AML-193 (cell line): ENCODE data around the gene PINK1.
A peak's percentile ranks its signal among the peaks of the same experiment; 100 is the strongest.

Source experiments
- DNase-seq, 2 experiments: peaks; one replicate each; lab custom pipeline; 2025; lab: John Stamatoyannopoulos, UW

Gene PINK1

GRCh38 chr1:20610970-20611369, 22.3 kb upstream of the PINK1 start:
- DNase-seq, result no peak

GRCh38 chr1:20611652-20612051, 21.6 kb upstream of the PINK1 start:
- no peak for DNase-seq

DNA sequence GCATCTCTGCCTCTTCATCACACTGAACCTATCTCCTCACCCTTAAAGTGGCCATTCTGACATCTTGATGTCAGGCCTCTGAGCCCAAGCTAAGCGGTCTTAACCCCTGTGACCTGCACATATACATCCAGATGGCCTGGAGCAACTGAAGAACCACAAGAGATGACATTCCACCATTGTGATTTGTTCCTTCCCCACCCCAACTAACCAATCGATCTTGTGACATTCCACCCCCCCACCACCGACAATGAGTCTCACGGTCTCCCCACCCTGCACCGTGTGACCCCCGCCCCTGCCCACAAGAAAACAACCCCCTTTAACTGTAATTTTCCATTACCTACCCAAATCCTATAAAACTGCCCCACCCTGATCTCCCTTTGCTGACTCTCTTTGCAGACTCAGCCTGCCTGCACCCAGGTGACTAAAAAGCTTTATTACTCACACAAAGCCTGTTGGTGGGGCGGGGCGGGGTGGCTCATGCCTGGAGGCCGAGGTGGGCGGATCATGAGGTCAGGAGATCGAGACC, 21.0 kb upstream of the PINK1 start:
- DNase-seq, result no peak

GRCh38 chr1:20614131-20614579, 19.1 kb upstream of the PINK1 start:
- no peak for DNase-seq

DNA sequence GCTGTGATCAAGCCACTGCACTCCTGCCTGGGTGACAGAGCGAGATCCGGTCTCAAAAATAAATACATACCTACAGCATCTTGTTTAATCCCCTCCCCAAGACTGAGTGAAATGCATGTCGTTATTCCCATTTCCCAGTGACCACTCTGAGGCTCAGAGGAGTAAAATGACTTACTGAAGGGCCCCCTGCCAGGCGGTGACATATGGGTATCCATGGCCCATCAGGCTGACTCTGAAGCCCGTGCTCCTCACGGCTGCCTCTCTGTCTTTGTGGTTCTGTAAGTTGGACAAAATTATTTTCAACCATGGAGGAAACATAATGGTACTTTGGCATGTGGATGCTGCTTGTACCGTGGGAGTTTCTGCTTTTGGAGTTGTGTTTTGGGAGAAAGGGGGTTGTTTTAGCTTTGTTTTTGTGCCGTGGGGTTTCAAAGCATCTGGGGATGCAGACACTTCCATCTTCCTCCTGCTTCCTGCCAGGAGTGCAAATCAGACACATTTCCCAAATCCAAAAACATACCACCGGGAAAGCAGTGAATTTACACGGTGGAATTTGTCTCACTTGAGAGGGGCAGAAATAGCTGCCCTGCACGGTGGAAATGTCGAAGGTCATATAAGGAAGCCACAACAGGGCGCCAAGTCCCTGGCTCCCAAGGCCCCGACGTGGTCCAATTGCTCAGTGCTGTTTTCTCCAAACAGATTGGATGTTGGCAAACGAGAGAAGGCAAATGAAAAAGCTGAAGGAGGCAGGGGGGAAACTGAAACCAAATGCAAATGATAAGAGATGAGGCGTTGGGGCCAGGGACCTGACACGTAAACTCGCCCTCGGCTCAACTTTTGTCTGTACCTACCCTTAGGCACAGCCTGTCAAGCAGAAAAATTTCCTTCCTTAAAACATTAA, 17.1 kb upstream of the PINK1 start:
- no peak for DNase-seq

GRCh38 chr1:20616847-20617487, 16.3 kb upstream of the PINK1 start:
- DNase-seq, result no peak

GRCh38 chr1:20618550-20618949, 14.7 kb upstream of the PINK1 start:
- DNase-seq, result no peak

GRCh38 chr1:20619999-20620398, 13.3 kb upstream of the PINK1 start:
- DNase-seq, result no peak

DNA sequence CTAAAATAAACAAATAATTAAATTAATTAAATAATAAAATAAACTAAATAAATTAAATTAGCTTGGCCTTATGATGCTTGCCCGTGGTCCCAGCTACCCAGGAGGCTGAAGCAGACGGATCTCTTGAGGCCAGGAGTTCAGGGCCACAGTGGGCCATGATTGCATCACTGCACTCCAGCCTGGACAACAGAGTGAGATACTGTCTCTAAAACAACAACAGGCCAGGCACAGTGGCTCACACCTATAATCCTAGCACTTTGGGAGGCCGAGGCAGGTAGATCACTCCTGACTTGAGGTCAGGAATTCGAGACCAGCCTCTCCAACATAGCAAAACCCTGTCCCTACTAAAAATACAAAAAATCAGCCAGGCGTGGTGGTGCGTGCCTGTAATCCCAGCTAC, 12.2 kb upstream of the PINK1 start:
- DNase-seq, result no peak

DNA sequence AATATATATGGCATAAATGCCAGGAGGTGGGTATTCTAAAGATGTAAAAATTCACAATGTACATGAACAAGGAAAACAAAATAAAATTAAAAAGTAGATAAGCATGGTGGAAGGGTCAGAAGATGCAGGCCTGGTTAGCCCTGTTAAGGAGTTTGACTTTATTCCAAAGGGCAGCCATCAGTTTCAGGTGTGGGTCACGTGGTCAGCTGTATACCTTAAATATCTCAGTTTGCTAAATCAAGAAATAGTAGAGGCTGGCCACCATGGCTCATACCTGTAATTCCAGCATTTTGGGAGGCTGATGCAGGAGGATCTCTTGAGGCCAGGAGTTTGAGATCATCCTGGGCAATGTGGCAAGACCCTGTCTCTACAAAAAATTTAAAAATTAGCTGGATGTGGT, 8.5 kb upstream of the PINK1 start:
- no peak for DNase-seq

DNA sequence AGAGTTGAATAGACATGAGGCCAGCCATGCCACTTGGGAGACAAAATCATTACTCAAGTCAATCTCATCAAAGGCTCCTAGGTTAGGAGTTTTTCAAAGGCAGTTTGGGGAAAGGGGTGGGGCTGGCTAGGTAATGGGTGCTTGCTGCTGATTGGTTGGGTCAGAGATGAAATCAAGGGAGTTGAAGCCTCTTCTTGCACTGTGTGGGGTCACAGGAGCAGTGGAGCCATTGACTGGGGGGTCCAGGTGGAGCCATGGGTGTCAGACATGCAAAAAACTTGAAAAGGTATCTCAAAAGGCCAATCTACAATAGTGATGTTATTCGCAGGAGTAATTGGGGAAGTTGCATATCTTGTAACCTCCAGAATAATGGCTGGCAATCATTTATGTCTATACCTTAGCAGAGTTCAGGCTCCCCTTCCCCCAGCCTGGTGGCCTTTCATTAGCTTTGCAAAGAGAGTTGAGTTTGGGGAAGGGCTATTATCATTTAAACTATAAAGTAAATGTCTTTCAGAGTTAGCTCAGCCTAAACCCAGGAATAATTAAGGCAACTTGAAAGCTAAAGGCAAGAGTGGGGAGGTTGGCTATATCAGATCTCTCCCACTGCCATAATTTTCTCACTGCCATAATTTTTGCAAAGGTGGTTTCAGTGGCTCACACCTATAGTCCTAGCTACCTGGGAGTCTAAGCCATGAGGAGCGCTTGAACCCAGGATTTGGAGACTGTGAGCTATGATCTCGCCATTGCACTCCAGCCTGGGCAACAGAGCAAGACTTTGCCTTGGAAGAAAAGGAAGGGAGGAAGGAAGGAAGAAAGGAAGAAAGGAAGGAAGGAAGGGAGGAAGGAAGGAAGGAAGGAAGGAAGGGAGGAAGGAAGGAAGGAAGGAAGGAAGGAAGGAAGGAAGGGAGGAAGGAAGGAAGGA, 7.8 kb upstream of the PINK1 start:
- DNase-seq, result no peak

DNA sequence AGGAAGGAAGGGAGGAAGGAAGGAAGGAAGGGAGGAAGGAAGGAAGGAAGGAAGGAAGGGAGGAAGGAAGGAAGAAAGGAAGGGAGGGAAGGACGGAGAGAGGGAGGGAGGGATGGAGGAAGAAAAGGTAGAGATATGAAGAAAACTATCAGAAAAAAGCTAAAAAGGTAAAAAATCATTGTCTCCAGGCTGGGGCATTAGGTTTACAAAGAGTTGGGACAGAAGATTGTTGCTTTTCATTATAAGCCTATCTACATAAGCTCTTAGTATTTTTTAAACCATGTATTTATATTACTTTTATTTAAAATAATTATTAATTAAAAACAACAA, 7.2 kb upstream of the PINK1 start:
- no peak for DNase-seq

GRCh38 chr1:20626524-20626923, 6.7 kb upstream of the PINK1 start:
- DNase-seq, result no peak

- DNase-seq, result no peak
These were observed 2.5 kb upstream of the PINK1 start for GRCh38 chr1:20630729-20631128.

DNA sequence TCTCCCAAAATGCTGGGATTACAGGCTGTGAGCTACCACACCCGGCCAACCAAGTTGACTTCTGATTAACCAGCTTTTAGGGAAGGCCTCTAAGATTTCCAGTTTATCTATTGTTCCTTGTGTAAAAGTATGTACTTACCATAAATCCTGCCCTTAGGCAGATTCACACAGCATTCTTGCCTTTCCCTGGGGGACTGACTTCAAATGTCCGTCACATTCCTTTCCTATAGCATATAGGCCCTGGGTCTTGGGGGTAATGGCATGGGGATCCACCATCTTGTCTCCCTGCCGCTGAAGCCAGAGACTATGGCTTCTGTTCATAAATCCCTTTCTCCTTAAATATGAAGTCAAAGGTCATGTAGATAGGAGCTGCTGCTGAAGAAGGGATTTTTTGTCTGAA, 872 bp upstream of the PINK1 start:
- DNase-seq, result no peak

- peak; percentile 43 to 44 for DNase-seq
These were observed 871 bp downstream of the PINK1 start for GRCh38 chr1:20634065-20634593.

- peak; percentile 63 to 67 for DNase-seq
These were observed 1.4 kb downstream of the PINK1 start for GRCh38 chr1:20634594-20635084.

GRCh38 chr1:20636785-20637347, 3.6 kb downstream of the PINK1 start:
- no peak for DNase-seq

- peak; percentile 46 to 52 for DNase-seq
These were observed 6.9 kb downstream of the PINK1 start for GRCh38 chr1:20640183-20640597.

DNA sequence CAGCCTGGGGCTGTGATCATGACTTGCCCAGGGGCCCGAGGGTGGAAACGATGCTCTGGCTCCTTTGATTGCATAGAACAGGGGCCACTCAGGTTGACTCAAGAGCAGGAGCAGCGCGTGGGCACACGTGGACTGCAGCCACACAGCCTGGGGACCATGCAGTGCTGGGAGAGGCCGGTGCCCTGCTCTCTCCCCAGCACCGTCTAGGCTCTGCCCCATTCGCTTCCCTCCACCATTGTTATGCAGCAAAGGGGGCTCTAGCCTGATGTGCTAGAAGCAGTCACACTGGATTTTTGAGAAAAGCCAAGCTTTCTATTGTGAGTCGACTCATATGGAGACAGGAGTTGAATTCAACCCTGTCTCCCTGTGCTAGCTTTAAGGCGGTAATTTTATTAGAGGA, 8.7 kb downstream of the PINK1 start:
- no peak for DNase-seq

DNA sequence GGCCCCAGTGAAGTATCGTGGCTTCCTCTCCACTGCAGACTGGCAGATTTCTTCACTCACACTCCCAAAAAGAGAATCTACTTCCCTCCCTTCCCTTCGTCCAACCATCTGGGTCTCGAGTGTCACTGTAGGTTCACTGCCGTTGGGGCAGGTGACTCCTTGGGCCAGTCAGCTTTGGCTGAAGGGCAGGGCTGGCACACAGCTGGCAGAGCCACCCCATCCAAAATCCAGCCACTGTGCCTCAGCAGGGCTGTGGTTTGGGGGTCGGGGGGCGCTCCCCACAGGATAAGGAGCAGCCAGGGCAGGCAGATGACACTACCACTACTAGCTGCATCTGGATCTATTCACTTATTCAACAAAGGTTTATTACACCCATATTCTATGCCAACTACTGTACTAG, 9.8 kb downstream of the PINK1 start:
- DNase-seq, result no peak
